Neural crest cell (in vitro differentiated cells): ENCODE measurements around the gene FBRSL1. TPM values are rescaled to one million over a fixed set of nuclear protein-coding genes. Genes with fewer than 3 reads are reported as not detected.
"Not testable (repeated sequence)": the region's sequence is repeated elsewhere in the genome, so short reads cannot be mapped to it uniquely, and the experiment has no call there.

ENCODE experiments used
- DNase-seq: peaks from one replicate; pipeline ENCODE4 v3.0.0; 2021; ENCODE audit warnings: low read depth, mixed read lengths, low spot score
- H3K27ac Mint-ChIP-seq: one replicate; pipeline ENCODE4 v1.8.0; 2021; ENCODE audit warnings: mild to moderate bottlenecking, mixed read lengths; ENCODE audit not compliant: unreplicated experiment
- H3K27me3 Mint-ChIP-seq: 2 replicates; pipeline ENCODE4 v1.8.0; 2021; ENCODE audit warnings: low read depth, mild to moderate bottlenecking, mixed read lengths
- H3K36me3 Mint-ChIP-seq: 2 replicates; pipeline ENCODE4 v1.8.0; 2021; ENCODE audit warnings: low read depth, mild to moderate bottlenecking, mixed read lengths
- H3K4me1 Mint-ChIP-seq: 2 replicates; pipeline ENCODE4 v1.8.0; 2021; ENCODE audit warnings: mixed read lengths
- H3K4me3 Mint-ChIP-seq: one replicate; pipeline ENCODE4 v1.8.0; 2021; ENCODE audit warnings: mild to moderate bottlenecking, mixed read lengths
- H3K9me3 Mint-ChIP-seq: 2 replicates; pipeline ENCODE4 v1.8.0; 2021; ENCODE audit warnings: mixed read lengths
- CTCF ChIP-seq: fragments of 200-600 bp; sonication (generic); conservative IDR thresholded peaks from 2 replicates; pipeline ENCODE4 v1.5.0; 2021; ENCODE audit warnings: antibody characterized with exemption, mild to moderate bottlenecking
- total RNA-seq: library from RNA; stranded (reverse); gene quantifications from 2 replicates; pipeline ENCODE4 v1.2.1, GENCODE V29; 2021

Gene FBRSL1
- total RNA-seq, 1 donor from 2014 or later = 118 TPM

GRCh38 chr12:132529156-132529839 lies 39.3 kb downstream of the FBRSL1 start:
- Mint-ChIP-seq H3K9me3 (peaks cover 2% of the 10 kb centered on the region), H3K27ac (no peak overlapping the region), H3K27me3 (no peaks in the 10 kb centered on the region), H3K4me3 (no peak overlapping the region), H3K4me1 (no peaks in the 10 kb centered on the region), H3K36me3 (peaks cover 14% of the 10 kb centered on the region)
- no peak for TF ChIP-seq CTCF
- DNase-seq = no peak

GRCh38 chr12:132529906-132530305 lies 40.0 kb downstream of the FBRSL1 start:
- Mint-ChIP-seq H3K27me3 (no peaks in the 10 kb centered on the region), H3K4me3 (no peak overlapping the region), H3K36me3 (peaks cover 18% of the 10 kb centered on the region), H3K27ac (no peak overlapping the region), H3K4me1 (peaks cover 5% of the 10 kb centered on the region), H3K9me3 (peaks cover 2% of the 10 kb centered on the region)
- no peak for DNase-seq
- no peak for TF ChIP-seq CTCF

GRCh38 chr12:132530447-132530846 lies 40.5 kb downstream of the FBRSL1 start:
- peaks cover 7% of the 10 kb centered on the region for H3K9me3 Mint-ChIP-seq
- H3K4me1 Mint-ChIP-seq = peaks cover 11% of the 10 kb centered on the region
- no peak for DNase-seq
- H3K27ac Mint-ChIP-seq = no peak overlapping the region
- H3K4me3 Mint-ChIP-seq = no peak overlapping the region
- H3K27me3 Mint-ChIP-seq = peaks cover 4% of the 10 kb centered on the region
- no peak for TF ChIP-seq CTCF
- peaks cover 22% of the 10 kb centered on the region for H3K36me3 Mint-ChIP-seq

- Mint-ChIP-seq H3K36me3 (peaks cover 25% of the 10 kb centered on the region), H3K9me3 (peaks cover 9% of the 10 kb centered on the region), H3K27ac (no peak overlapping the region), H3K4me3 (no peak overlapping the region), H3K27me3 (peaks cover 4% of the 10 kb centered on the region), H3K4me1 (peaks cover 15% of the 10 kb centered on the region)
- no peak for TF ChIP-seq CTCF
- no peak for DNase-seq
Observed at GRCh38 chr12:132530851-132531250, 40.9 kb downstream of the FBRSL1 start.

GRCh38 chr12:132532711-132533583 lies 43.0 kb downstream of the FBRSL1 start:
- peaks cover 22% of the 10 kb centered on the region for H3K4me1 Mint-ChIP-seq
- H3K36me3 Mint-ChIP-seq = peaks cover 32% of the 10 kb centered on the region
- H3K27ac Mint-ChIP-seq, H3K27me3 Mint-ChIP-seq, DNase-seq, H3K4me3 Mint-ChIP-seq: not testable (repeated sequence)
- peaks cover 18% of the 10 kb centered on the region for H3K9me3 Mint-ChIP-seq

- Mint-ChIP-seq H3K9me3 (peaks cover 18% of the 10 kb centered on the region), H3K27ac (no peak overlapping the region), H3K36me3 (peaks cover 32% of the 10 kb centered on the region), H3K4me3 (no peak overlapping the region), H3K27me3 (peaks cover 4% of the 10 kb centered on the region), H3K4me1 (peaks cover 22% of the 10 kb centered on the region)
- DNase-seq = no peak
- TF ChIP-seq CTCF = no peak
Observed at GRCh38 chr12:132533584-132533958, 43.6 kb downstream of the FBRSL1 start.
